ENCODE measurements around the gene FAT4.

Gene FAT4, protein sequence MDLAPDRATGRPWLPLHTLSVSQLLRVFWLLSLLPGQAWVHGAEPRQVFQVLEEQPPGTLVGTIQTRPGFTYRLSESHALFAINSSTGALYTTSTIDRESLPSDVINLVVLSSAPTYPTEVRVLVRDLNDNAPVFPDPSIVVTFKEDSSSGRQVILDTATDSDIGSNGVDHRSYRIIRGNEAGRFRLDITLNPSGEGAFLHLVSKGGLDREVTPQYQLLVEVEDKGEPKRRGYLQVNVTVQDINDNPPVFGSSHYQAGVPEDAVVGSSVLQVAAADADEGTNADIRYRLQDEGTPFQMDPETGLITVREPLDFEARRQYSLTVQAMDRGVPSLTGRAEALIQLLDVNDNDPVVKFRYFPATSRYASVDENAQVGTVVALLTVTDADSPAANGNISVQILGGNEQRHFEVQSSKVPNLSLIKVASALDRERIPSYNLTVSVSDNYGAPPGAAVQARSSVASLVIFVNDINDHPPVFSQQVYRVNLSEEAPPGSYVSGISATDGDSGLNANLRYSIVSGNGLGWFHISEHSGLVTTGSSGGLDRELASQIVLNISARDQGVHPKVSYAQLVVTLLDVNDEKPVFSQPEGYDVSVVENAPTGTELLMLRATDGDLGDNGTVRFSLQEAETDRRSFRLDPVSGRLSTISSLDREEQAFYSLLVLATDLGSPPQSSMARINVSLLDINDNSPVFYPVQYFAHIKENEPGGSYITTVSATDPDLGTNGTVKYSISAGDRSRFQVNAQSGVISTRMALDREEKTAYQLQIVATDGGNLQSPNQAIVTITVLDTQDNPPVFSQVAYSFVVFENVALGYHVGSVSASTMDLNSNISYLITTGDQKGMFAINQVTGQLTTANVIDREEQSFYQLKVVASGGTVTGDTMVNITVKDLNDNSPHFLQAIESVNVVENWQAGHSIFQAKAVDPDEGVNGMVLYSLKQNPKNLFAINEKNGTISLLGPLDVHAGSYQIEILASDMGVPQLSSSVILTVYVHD (N-terminal part only)

DNA sequence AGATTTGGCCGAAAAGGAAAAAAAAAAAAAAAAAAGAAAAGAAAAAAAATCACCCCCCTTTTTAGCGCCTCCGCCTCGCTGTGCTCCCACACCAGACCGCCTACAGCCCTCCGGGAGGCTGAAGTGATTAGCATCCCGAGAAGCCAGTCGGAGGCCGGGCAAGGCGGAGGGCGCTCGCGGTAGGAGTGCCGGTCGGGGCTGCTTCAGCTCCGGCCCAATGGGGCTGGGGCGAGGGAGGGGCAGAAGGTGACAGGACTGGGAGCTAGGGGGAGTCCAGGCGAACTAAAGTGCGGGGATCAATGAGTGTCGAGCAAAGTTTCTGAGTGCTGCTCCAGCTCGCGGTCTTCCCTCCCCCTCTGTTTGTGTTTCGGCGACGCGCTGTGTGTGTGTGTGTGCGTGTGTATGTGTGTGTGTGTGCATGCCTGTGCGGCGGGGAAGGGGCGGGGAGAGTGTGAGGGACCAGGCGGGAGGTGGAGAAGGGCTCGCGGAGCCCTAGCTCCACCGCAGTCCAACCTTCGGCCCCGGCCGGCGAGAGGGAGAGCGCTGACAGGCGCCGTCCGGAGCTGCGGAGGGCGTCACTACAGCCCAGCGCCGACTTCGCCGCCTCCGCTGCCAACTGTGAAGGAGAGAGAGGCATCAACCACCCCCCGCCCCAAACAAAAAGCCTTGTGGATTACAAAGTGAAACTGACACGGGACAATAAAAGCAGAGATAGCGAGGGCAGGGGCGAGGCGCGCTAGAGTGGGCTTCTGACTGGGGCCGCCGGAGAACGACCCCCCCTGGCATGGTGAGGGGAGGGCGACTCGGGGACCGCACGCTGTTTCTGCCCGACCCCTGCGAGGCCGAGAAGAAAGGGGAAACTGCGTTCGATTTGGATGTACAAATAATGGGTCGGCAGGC is at the start of gene FAT4:
FAT4 (plus strand) TSS at position 280 of the 900 bp plus-strand sequence. CDS start 1,457 bp downstream, outside the sequence.
- DNase-seq = peak; percentile 23 to 95 (median 86)

DNA sequence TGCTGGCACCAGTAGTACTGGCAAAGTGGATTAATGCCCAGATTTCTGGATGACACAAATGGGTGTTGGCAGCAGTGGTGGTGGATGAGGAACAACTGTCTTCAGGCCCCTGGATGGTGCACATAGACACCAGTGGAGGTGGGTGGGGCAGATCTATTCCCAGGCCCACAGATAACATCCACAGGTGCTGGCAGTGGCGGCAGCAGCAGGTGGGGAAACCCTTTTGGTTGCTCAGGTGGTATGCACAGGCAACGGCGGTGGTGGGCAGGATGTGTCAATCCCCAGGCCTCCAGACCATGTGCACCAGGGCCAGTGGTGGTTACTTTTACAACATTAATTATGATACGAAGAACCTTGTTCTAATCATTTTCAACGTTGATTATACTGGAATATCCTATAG is 48.9 kb upstream of the FAT4 start:
- DNase-seq = no peak

DNA sequence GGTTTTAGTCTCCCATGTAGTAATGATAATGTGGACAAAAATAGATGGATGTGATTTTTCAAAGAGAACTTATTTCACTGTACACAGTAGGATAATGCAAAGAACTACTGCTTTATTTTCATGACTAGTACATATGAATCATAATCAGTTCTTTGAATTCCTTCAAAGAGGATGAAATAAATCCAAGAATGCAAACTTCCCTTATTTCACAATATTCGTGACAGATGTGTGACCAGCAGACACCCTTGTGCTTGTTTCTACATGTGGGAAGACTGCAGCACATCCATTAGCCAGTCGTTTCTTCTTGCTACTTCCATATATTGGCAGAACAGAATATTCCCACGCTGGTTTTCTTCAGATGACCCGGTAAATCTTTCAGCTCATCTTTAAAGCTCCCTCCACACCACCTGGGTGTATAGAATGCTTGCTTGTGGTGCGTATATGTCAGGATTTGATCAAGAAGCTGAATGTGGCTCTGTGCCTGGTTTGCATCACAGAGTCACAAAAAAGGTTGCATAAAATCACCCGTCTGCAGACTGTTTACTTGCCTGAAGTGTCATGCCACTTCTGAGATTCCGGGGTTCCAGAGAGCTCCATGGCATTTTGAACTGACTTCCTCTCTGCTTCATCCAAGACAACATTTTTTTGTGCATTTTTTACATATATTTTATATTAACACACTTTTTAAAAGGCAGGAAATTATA is 47.7 kb upstream of the FAT4 start:
- DNase-seq = no peak

DNA sequence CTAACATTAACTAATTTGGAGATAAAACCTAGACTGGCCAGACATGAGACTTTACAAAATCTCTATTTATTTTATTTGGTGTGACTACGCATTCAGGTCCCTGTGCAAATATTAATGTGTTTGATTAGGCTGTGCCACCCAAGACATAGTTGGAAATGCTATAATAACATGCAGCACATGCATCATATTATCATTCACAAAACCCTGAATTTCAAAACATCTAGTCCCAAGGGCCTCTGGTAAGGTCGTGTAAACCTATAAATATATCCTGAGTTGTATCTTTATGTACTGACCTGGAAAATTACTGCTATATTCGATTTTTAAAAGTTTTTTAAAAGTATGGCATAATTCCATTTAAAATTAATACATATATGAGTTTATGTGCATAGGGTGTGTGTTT is 47.1 kb upstream of the FAT4 start:
- no peak for DNase-seq

DNA sequence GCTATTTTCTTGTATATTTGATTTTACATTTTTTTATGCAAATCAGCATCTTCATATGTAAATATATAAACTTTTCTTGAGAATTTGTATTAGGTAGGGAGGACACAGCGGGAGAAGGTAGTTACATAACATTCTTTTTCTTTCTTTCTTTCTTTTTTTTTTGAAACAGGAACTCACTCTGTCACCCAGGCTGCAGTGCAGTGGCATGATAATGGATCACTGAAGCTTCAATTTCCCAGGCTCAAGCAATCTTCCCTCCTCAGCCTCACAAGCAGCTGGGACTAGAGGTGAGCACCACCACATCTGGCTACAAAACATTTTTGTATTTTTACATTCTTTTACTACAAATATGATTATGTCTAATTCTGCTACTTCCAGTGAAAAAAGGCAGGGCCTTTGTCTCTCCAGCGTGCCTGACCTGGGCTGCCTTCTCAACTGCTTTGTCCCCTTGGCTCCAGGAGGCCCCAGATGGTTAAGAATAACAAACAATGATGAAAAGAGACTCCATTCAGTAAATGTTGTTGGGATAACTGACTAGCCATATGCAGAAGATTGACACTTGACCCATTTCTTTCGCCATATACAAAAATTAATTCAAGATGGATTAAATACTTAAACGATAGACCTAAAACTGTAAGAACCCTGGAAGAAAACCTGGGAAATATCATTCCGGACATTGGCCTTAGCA is 46.5 kb upstream of the FAT4 start:
- DNase-seq = no peak

DNA sequence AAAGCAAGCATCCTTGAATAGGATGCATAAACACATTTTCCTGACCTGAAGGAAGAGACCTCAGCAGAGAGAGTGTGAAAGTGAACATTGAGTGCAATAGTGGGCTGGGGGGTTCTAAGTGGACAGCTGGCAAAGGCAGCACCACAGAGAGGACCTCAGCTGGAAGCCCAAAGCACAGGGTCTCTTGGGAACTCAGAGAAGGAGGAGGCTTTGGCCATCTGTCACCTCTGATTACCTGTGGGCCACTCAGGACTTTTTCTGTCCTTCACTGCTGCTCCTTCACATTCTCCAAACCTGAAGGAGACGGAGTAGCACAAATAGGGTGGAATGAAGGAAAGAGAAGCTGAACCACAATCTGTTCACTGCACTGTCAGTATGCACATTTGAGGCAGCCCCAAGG is 37.9 kb upstream of the FAT4 start:
- no peak for DNase-seq

DNA sequence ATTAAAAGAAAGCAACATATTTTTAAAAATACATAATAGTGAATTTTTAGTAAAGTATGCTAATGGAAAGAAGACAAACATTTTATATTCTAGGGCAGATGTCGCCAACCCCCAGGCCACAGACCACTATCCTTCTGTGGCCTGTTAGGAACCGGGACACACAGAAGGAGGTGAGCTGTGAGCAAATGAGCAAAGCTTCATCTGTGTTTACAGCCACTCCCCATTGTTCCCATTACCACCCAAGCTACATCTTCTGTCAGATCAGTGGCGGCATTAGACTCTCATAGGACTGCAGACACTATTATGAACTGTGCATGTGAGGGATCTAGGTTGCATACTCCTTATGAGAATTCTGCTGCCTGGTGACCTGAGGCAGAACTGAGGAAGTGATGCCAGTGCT is 37.0 kb upstream of the FAT4 start:
- DNase-seq = no peak

DNA sequence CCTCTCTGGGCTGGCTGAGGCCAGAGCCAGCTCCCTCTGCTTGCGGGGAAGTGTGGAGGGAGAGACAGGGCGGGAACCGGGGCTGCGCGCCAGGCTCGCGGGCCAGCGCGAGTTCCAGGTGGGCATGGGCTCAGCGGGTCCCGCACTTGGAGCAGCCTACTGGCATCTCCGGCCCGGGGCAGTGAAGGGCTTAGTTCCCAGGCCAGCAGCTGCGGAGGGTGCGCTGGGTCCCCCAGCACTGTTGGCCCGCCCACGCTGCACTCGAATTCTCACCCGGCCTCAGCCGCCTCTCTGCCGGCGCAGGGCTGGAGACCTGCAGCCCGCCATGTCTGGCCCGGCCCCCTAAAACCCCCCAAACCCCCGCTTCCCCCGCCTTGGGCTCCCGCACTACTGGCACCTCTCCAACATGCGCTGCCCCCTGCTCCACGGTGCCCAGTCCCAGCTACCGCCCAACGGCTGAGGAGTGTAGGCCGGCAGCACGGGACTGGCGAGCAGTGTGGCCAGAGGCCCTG is 33.8 kb upstream of the FAT4 start:
- no peak for DNase-seq

DNA sequence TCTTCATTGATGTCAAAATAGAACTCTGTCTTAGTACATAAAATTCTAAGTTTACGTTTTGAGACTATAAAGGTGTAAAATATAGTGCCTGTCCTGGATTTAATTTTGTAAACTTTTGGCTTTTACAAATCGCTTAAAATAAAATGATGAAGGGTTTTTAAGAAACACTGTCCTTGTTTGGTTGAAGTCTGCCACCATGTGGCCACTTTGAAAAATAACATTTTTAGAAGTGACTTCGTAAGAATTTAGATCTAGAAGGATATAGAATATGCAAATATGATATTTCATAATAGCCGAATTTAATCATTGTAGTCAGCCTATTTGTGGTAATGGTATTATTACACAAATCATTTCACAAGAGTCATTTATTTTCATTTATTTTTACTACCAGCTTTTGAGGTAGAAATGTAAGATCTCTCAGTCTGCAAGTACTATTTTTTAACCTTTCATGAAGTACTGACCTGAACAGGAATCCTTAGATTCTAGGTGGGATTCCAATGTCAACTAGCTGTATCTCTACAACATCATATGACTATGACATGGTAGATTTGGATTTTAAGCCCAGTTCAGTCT is 31.0 kb upstream of the FAT4 start:
- no peak for DNase-seq

DNA sequence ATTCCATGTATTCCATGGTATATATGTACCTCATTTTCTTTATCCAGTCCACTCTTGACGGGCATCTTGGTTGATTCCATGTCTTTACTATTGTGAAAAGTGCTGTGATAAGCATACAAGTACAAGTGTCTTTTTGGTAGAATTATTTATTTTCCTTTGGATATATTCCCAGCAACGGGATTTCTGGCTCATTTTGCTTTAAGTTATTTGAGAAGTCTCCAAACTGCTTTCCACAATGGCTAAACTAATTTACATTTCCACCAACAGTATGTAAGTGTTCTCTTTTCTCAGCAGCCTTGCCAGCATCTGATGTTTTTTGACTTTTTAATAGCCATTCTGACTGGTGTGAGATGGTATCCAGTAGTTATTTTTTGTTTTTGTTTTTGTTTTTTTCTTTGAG is 17.6 kb upstream of the FAT4 start:
- DNase-seq = no peak

DNA sequence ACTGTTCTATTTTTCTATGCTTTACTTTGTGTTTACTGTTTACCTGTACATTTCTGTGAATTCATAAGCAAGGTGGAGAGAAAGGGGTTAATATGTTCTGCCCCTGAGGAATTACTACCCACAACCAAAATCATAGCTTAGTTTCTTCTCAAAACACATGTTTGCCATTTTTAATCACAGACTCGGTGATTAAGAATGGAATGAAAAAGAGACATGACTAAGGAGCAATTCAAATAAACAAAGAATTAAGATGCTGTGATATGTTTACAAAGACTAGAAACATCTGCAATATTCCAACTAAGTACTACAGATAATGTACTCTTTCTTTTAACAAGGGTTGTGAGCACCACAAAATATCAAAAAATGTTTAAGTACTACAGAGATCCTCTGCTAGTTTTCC is 11.7 kb upstream of the FAT4 start:
- DNase-seq = no peak

DNA sequence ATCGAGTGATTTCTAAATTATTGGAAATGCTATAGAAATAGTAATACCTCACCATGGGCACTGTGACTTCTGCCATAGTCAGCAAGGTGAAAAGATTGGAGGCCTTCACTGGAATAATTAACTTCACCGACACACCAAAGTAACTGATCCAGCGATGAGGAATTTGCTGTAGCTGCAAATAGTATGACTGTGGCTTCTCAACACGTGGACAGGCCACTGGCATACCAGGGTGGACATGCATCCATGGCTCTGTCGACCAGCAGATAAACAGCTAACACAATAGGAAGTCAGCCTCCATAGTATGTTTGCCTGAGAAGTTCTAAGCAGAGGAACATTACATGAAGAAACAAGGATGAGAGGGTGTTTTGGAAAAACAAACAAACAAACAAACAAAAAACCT is 10.9 kb upstream of the FAT4 start:
- no peak for DNase-seq

DNA sequence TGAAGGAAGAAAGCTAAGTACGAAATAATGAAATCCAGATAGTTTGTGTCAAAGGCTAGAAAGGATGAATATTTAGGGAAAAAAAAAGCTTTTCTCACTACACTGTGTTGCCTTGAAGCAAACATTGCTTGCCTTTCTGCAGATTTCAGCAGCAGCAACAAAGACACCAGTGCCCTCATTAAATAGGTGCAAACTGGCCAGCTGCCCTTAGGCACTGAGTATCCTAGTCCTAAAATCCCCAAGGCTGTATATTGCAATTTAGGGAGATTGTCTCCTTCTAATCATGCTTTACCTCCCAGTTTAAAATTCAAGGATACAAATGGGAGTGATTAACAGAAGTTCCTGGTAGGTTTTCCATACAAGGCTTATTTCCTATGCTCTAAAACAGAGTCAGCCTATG is 8.6 kb upstream of the FAT4 start:
- DNase-seq = no peak

DNA sequence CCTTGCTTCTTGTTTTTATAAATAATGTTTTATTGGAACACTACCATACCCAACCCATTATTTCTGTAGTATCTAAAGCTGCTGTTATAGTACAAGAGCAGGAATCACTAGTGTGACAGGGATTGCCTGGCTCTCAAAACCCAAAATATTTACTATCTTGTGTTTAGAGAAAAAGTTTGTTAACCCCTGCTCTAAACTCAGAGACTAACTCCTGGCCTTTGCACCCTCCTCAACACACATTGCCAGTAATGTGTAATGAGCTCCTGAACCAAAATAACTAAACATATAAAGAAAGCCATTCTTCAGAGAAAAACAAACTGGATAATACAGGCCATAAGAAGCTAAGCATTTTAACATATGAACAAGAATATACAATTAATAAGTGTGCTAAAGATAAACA is 8.2 kb upstream of the FAT4 start:
- DNase-seq = no peak

DNA sequence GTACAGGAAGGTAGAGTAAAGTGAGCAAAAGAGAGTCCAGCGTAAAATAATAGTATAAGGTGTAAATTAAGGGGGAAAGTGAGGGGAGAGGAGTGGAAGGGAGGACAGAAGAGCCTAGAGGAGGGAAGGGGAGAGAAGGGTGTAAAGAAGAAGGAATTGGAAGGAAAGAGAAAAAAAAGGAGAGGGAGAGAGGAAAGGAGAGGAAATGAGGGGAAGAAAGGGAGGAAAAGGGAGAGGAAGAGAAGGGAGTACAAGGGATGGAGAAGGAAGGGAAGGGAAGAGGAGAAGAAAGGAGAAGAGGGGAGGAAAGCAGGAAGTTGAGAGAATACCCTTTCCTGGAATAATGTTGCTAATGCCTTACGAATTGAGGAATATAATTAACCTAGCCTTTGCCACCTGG is 3.3 kb upstream of the FAT4 start:
- DNase-seq = no peak

DNA sequence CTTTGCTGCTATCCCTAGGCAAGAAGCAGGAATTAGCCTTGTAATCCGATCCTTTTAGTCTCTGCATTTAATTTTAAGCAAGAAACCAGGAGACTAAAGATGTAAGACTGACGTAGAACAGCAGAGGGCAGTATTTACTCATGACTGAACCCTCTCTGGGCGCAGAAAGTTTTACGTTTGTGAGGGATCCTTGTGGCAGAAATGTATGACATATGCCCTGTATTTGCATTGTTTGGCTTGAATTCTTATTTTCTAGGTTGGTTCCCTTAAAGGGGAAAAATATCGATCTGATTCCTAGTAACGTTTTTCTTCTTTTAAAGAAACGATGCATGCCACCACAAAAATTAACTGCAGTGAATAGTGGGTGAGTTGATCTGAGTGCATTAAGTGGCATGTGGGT is 1.3 kb upstream of the FAT4 start:
- peak in 23 of 56 donors; percentile 1 to 85 (median 21) for DNase-seq

DNA sequence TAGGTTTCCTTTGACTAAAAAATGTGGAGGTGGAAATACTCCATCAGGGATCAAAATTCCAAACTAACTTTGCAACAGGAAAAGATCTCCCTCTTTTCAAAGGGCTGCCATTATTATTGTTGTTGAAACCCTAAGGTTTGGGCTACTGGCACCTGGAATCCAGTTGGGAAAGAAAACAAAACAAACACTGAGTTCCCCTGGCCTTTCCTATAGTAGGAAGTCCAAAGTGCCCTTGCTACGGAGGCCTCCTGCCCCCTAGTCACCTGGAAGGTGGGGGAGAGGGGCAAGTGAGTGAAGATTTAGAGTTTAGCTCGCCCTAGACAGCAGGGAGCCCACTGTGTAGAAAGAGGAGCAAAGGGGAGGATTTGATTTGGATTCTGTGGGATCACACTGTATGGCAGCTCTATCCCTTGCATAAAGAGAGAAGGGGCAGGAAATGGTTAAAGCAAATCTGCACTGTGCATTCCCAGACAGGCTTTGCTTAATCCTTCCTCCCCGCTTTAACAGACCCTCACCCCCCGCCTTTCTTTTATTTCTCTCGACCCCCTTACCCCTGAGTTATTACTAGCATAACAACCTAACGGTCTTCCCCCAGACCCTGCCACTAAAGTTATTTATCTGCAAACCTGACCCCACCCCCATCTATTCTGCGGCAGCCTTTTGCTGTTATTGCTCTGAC is 627 bp upstream of the FAT4 start:
- peak in 2 of 56 donors; percentile 5 to 13 for DNase-seq

DNA sequence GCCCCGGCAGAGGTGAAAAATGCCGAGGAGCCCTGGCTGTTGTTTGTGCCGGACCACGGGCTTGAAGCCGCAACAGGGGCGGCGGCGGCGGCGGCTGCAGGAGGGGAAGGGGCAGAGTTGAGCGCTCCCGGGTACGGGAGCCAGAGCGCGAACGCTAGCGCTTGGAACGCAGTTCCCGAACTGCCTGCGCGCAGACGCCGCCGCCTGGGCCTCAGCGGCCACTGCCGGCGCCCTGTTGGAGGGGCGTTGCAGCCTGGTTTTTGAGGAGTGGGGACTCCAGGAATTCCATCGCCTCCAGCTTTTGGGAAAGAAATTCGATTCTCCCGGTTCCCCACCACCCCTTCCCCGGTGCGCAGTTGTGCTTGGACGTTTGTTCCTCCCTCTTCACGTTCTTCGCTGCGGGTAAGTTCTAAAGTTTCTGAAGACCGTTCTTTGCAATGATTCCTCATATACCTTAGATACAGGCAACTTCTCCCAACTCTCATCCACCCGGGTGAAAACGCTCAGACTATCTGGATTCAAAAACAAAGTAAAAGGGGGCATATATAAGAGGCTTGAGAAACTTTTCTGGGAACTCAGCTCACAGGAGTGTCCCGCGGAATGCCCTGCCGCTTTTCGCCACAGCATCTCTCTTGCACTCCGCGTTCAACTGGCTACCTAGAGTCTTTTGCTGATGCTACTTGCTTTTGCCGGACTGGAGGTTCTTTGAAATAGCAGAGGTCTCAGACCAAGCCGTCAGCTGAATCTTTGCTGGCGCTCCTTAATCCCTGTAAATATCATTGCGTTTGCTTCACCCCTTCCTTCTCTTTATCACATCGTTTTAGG is 1.0 kb downstream of the FAT4 start:
- DNase-seq = peak in 51 of 56 donors; percentile 4 to 75 (median 42)
